GM13977 (cell line): Measurements from ENCODE around the gene NUP54.

Experiments
- DNase-seq: peaks from one replicate; pipeline ENCODE4 v3.0.0; 2012; ENCODE audit warnings: low spot score
- in situ Hi-C: fragments of 300-500 bp; cut with MboI; formaldehyde crosslinking; loops from one replicate; pipeline ENCODE4 v1.12.0; 2022; ENCODE audit warnings: low sequenced_read_pairs, low pct_unique_long_range_greater_than_20kb, mixed read lengths, inconsistent platforms; ENCODE audit not compliant: unreplicated experiment
- TF ChIP-seq, protein P1 (sequence below): IDR thresholded peaks from 2 replicates; pipeline ENCODE4 v1.5.1; 2012; ENCODE audit warnings: mild to moderate bottlenecking, control low read depth; ENCODE audit not compliant: insufficient read depth; ENCODE audit errors: extremely low read depth, missing control alignments

NUP54 gene

DNA sequence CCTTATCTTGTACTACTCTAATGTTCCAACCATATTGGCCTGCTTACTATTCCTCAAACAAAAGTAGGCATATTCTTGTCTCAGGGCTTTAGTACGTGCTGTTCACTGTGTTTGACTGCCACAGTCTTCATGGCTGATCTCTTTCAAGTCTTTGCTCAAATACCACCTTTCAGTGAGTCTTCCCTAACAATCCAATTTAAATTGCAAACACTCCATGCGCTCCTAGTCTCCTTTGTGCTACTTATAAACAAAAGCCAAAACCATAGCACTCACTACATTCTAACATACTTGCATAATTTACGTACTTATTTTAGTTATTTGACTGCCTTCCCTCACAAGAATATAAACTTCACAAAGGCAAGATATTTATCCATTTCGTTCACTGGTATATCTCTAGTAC is 75.4 kb downstream of the NUP54 start:
- TF ChIP-seq, protein P1, sequence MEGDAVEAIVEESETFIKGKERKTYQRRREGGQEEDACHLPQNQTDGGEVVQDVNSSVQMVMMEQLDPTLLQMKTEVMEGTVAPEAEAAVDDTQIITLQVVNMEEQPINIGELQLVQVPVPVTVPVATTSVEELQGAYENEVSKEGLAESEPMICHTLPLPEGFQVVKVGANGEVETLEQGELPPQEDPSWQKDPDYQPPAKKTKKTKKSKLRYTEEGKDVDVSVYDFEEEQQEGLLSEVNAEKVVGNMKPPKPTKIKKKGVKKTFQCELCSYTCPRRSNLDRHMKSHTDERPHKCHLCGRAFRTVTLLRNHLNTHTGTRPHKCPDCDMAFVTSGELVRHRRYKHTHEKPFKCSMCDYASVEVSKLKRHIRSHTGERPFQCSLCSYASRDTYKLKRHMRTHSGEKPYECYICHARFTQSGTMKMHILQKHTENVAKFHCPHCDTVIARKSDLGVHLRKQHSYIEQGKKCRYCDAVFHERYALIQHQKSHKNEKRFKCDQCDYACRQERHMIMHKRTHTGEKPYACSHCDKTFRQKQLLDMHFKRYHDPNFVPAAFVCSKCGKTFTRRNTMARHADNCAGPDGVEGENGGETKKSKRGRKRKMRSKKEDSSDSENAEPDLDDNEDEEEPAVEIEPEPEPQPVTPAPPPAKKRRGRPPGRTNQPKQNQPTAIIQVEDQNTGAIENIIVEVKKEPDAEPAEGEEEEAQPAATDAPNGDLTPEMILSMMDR = no peak
- in situ Hi-C loops = loop anchor here (25.0 kb wide), 1 partner anchor 160 kb away; the partner anchor contains the start of gene PPEF2
- no peak for DNase-seq

DNA sequence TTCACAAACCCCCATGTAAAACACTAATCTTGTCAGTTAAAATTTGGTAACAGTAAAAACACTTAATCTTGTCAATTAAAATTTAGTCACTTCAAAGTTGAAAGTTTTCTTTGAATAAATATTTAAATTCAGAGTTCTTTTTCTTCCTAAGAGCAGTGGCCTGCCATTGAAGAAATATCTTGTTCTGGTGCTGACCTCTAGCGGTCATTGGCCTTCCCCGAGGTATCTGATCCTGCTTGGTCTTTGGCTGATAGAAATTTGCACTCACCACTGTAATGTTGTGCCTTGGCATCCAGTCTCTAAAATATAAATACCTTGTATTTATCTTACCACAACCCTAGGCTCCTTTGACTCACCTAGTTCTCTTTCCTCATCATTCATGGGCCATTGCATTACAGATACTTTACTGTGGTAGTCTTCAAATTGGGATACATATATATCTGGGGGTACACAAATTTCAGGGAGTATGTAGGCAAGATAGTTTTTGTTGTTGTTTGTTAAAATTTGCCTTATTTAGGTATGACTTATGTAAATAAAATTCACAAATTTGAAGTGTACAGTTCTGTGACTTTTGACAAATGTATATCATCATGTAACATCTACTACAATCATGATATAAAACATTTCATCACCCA is 80.4 kb downstream of the NUP54 start:
- DNase-seq = peak; percentile 71
- in situ Hi-C loops = loop anchor here (5.0 to 25.0 kb wide), 2 partner anchors 70 to 155 kb away; partner anchors contain the start of gene PPEF2

DNA sequence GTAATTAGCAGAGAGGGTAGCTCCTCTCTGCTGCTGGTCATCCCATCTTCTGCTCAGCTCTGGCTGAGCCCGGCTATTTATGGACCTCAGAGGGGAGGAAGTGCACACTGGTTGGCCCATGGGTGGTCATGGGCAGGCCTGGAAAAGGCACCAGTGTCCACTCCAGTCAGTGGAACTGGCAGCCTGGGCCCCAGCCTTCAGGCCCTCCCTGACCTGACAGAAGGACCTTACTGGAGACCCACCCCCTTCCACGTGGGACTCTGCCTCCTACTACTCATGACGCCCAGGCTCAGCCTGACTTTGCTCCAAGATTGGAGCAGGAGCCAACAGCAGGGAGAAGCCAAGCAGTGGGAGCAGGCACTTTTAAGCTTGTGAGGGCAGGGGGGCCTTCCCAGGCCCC is 81.7 kb downstream of the NUP54 start:
- in situ Hi-C loops = loop anchor here (5.0 to 25.0 kb wide), 2 partner anchors 69 to 154 kb away; partner anchors contain the start of gene PPEF2
- TF ChIP-seq, protein P1 = no peak
- DNase-seq = no peak

More for the DNA sequence above, 80.4 kb downstream of the NUP54 start:
- TF ChIP-seq, protein P1 = peak; percentile 86
